Measurements from ENCODE around the gene CNP.

Gene CNP

DNA sequence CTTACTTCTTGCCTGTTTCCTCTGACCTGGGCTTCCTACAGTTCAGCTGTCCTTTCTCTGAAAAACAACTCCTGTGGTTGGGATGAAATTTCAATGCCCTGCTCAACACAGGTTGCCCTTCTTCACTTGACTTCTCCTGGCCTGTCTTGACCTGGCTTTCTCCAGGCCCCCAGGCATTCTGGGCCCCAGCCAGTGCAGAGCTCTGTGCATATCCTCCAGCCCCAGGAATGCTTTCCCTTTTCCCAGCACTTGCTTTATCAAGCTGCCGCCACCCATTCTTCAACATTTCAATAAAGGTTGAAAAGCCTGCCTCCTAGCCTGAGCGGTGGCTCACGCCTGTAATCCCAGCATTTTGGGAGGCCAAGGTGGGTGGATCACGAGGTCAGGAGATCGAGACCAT is 25.4 kb upstream of the CNP start:
- no peak for DNase-seq

DNA sequence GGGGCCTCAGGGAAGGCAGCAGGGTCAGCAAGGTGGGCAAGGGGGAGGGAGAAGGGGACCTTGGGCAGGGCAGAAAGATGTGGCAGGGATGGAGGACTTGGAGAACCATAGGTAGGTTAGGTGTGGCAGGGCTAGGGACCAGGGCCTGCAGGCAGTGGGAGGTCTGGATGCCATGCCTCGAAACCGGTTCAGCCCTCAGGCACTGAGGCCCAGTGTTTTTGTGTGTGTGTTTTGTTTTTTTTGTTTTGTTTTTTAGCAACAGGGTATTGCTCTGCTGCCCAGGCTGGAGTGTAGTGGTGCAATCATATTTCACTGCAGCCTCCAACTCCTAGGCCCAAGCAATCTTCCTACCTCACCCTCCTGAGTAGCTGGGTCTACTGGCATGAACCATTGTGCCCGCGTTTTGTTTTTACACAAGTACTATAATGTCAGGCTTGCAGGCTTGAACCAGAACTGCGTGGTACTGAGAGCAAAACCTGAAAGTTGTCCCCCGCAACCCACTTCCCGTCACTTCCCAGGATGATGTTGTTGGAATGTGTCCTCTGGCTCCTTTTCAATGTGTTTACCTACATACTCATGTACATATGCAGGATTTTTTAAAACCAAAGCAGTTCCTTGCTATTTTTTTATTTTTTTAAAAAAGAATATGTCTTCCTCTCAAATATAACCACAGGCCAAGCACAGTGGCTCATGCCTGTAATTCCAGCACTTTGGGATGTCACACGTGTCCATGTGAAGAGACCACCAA is 23.8 kb upstream of the CNP start:
- DNase-seq: no peak

DNA sequence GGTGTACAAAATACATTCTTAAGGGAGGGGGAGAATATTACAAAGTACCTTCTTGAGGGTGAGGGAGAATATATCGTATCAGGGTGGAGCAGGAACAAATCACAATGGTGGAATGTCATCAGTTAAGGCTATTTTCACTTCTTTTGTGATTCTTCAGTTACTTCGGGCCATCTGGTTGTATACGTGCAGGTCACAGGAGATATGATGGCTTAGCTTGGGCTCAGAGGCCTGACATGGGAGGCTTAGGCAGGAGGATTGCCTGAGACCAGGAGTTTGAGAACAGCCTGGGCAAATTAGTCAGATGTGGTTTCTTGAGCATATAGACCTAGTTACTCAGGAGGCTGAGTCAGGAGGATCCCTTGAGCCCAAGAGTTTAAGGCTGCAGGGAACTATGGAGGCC is 23.1 kb upstream of the CNP start:
- DNase-seq: no peak

DNA sequence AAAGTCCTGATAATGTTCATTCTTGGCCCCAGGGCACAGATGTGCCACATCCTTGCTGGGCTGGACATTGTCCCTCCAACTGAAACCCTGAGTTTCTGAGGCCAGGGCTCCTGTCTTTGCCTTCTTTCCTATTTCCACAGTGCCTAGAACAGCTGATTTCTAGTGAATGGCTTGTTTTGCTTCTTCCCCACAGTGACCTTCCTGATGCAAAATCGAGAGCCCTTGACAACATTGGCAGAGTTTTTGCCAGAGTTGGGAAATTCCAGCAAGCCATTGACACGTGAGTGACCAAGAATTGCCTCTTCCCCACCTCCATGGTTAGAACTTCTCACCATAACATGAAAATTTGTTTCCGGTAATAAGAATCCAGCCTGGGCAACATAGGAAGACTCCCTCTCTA is 21.7 kb upstream of the CNP start:
- no peak for DNase-seq

DNA sequence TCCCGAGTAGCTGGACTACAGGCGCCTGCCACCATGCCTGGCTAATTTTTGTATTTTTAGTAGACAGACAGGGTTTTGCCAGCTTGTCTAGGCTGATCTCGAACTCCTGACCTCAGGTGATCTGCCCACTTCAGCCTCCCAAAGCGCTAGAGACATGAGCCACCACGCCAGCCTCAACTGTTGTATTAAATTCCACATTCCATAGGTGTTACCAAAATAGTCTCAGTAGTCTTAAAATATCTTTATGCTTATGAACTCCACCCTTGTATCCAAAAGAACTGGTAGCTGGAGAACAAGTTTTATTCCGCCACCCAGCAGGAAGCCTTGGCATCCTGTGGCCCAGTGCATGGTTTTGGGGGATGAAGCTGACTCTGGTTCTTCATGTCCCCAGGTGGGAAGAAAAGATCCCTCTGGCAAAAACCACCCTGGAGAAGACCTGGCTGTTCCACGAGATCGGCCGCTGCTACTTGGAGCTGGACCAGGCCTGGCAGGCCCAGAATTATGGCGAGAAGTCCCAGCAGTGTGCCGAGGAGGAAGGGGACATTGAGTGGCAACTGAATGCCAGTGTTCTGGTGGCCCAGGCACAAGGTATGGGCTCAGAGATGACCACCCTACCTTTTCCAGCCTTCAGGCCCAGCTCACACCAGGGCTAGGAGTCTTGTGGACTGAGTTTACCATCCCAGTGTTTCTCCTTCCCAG is 17.7 kb upstream of the CNP start:
- no peak for DNase-seq

DNA sequence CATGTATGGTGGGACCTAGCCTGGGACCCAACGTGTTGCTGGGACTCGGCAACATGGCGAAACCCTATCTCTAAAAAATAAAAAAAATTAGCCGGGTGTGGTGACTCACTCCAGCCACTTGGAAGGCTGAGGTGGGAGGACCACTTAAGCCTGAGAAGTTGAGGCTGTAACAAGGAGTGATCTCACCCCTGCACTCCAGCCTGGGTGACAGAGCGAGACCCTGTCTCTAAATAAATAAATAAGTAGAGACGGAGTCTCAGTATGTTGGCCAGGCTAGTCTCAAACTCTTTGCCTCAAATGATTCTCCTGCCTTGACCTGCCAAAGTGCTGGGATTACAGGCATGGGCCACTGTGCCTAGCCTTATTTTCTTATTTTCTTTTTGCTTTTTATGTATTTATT is 10.1 kb upstream of the CNP start:
- DNase-seq: no peak

DNA sequence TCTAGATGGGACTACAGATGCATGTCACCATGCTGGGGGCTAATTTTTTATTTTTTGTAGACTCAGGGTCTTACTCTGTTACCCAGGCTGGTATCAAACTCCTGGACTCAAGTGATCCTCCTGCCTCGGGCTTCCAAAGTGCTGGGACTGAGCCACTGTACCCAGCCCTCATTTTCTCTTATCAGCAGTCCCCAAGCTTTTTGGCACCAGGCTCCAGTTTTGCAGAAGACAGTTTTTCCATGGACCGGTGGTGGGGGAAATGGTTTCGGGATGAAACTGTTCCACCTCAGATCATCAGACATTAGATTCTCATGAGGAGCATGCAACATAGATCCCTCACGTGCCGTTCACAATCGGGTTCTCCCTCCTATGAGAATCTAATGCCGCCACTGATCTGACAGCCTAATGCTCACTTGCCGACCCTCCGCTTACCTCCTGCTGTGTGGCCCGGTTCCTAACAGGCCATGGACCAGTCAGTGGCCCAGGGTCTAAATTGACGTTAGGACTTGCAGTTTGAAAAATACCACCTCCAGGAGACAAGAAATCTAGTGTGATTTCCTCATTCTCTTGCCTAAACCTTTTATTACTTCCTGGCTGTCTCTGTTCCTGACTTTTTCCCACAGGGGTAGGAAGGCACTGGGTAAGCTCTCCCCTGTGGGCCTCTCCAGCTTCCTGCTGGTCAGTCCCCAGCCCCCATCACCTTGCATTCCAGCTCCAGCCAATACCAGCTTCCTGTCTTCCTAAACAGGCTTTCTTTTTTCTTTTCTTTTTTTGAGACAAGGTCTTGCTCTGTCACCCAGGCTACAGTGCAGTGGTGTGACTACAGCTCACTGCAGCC is 9.3 kb upstream of the CNP start:
- DNase-seq: no peak

DNA sequence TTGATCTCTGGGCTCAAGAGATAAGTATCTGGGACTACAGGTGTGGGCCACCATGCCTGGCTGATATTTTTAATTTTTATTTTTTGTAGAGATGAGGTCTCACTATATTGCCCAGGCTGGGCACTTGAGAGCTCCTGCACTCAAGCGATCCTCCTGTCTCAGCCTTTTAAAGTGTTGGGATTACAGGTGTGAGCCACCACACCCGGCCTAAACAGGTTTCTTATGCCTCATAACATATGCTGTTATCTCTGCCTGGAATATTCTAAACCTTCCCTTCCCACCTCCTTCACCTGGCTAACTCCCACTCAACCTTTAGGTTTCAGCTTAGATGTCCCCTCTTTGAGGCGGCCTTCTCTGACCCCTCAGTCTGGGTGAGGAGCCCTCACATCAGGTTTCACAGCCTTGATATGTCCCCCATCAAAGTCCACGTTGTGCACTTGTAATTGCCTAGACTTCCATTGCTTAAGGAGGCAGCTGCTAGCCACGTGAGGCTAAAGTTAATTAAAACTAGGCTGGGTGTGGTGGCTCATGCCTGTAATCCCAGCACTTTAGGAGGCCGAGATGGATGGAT is 8.6 kb upstream of the CNP start:
- DNase-seq: no peak

DNA sequence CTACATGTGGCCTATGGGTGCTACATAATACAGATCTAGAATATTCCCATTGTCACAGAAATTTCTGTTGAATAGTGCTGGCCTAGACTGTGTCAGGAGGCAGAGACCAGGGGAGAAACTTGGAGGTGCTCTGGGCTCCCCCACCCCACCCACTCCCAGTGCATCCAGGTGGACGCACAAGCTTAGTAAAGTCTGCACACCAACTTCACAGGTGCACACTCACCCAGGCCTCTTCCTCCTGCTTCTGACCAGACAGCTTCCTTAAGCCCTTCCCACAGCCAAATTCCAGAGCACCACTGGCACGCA is 7.6 kb upstream of the CNP start:
- DNase-seq: no peak

DNA sequence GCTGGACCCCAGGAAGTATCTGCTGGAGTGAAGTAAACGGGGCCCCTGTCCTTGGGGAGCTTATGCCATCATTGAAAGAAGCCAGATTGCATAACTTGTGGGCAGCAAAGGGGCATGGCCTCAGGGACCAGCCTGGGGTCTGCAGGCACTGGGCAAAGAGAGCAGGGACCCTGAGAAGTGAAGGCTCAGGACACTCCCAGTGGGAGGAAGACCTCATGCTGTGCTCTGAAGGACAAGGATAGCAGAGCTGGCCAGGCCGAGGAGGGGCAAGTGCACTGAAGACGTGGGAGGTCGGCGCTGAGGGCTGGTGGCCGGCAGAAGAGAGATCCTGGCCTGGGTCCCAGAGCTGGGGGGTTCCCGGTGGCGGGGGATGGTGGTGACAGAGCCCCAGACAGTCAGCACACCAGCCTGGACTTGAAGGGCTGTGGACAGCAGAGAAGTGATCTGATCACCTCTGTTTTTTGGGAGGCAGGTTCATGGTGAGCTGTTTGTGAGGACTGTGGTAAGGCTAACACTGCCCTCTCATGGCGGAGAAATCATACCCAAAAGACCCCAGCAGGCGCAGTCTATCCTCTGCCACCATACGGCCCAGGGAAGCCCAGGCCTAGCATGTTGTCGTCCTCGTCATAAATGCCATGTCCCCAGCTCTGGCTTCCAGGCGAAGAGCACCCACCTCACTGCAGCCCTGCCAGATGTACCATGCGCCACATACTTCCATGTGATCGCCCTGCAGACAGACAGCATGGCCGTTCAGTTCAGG is 7.1 kb upstream of the CNP start:
- peak in 12 of 56 donors; percentile 6 to 63 (median 18) for DNase-seq

DNA sequence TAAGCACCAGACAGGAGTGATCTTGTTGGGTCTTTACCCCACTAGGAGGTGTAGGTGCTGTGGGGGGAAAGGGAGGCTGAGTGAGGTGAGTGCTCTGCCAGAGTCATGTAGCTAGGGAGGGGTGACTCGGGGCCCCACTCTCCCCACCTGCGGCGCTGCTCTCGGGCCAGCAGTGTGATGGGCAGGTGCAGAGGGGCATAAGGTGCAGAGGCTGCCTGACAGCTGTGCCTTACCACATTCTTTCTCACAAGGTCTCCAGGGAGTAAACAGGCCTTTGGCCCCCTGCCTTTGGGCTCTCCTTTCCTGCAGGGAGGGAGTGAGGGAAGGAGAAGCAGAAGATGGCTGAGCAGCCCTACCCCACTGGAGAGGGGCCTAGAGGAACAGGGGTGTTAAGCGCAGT is 4.5 kb upstream of the CNP start:
- no peak for DNase-seq

DNA sequence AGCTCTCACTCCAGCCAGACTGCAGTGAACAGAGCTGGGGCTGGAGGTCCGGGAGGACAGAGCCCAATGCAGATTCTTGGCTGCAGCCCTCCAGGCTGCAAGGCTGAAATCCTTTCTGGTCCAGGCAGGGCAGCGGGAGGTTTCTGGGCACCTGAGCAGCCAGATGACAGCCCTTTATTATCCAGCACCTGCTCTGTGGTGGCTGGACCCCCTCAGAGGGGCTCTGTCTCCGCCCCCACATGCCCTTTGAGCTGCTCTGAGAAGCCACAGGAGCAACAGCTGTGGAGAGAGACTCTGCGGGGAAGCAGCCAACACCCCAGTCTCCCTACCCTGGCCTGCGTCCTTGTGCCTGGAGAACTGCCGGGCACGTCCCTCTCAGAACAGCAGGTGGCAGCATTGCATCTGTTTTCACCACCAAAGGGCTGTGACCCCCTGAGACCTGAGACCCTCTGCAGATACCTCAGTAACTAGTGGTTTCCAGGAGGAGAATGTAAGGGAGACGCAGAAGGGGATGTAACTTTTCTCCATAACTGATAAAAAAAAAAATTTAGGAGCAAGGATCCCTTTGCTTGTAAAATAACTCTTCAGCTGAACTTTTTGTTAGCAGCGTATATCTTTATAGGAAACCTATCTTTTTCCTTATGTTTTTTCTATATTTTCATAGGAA is 3.7 kb upstream of the CNP start:
- peak in 53 of 56 donors; percentile 19 to 87 (median 65) for DNase-seq

DNA sequence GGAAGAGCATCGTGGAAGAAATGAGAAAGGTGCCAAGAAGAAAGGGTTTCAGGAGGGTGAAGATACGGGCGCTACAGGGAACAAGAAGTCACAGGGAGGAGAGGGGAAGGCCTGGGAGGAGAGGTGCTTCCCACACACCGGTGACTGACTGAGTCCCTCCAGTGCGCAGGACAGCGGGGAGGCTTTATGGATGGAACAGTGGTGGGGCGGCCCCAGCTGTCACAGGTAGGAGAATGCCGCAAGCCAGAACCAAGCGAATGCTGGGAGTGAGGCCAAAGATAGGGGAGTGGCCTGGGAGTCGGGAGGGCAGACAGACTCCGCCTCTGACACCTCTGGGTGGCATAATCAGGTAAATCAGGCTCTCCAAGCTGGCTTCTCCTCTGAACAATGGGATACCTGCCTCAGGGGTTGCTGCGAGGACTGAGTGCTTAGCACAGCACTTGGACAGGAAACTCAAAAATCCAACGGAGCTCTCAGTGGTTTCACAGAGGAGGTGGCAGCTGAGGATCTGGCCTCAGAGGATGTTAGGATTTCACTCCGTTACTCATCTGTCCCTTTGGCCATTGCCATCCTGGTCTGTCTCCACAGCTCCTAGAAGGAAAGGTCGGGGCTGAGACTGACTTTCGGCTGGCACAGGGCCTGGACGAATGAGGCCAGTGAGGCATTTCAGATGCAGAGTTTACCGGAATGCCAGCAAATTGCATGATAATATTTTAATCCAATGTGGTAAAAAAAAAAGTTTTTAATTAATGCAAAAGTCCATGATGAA is 717 bp upstream of the CNP start:
- peak in 12 of 56 donors; percentile 19 to 78 (median 50) for DNase-seq

DNA sequence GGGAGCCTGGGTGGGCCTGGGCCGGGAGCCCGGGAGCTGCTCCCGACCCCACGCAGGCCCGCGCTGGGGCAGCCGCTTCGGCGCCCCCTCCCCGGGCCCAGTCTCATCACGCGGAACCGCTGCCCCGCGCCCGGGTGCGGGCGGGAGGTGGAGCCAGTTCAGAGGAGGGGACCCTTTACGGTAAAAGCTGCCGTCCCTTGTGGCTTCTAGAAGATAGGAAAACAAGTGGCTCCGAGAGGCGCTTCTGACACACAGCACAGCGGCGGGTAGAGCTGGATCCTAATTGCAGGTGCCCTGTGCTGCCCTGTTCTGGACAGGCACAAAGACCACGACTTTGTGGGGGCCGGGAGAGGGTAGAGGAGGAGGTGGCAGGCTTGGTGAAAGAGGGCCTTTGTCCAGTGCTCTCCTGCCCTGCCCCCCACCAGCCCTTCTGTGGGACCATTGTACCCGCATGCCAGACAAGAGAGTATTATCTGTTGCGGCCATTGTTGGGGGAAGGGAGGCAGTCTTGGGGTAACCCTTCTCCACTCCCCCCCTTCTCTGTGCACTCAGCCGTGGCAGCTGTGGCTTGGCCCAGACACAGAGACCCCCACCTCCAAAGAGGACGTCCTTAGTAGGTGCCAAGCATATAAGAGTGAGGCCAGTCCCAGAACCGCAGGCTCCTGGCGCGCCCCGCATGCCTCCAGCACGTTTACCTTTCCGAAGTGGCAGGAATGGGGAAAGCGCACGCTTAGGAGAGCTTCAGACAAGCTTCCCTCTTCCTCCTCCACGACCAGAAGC is 736 bp downstream of the CNP start:
- DNase-seq: peak in 55 of 56 donors; percentile 49 to 98 (median 93)

DNA sequence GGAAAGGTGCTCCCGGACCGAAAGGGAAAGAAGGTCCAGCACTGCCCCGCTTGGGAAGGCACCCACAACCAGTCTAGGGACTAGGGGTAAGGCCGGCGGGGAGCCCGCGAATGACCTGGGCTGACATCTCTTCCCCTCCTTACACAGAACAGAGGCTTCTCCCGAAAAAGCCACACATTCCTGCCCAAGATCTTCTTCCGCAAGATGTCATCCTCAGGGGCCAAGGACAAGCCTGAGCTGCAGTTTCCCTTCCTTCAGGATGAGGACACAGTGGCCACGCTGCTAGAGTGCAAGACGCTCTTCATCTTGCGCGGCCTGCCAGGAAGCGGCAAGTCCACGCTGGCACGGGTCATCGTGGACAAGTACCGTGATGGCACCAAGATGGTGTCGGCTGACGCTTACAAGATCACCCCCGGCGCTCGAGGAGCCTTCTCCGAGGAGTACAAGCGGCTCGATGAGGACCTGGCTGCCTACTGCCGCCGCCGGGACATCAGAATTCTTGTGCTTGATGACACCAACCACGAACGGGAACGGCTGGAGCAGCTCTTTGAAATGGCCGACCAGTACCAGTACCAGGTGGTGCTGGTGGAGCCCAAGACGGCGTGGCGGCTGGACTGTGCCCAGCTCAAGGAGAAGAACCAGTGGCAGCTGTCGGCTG is 1.5 kb downstream of the CNP start:
- peak in 6 of 56 donors; percentile 17 to 65 (median 55) for DNase-seq

DNA sequence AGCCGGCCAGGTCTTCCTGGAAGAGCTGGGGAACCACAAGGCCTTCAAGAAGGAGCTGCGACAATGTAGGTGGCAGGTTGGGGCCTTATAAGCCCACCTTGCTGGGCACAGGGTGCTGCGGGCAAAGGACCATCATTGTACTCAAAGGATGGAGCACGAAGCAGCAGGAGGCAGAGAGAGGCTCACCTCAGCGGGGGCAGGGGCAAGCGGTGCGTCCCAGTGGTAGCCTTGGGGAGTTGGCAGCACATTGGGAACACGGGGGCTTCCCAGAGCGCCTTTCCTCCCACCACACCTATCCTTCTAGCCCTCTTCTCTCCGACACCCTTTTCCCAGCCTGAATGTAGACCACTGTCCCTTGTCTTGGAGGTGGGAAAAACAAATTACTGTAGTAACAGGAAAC is 2.1 kb downstream of the CNP start:
- no peak for DNase-seq

DNA sequence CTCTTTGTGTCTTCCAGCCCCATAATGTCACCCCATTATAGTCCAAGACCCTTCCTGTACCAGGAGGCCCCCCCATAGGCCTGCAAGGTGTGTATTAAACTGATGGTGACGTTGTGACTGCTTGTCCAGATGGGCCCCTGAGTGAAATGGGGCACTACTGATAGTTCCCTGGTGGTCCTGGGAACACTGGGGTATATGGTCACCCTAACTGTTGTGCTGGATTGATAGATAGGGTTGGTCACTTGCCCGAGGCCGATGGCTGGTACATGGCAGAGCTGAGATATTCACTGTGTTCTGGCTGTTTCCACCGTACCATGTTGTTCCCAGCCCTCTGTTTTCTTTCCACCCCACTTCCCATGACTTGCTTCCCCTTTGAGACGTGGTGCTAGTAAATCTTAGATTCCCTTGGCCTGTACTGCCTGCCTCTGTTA is 4.3 kb downstream of the CNP start:
- DNase-seq: no peak

DNA sequence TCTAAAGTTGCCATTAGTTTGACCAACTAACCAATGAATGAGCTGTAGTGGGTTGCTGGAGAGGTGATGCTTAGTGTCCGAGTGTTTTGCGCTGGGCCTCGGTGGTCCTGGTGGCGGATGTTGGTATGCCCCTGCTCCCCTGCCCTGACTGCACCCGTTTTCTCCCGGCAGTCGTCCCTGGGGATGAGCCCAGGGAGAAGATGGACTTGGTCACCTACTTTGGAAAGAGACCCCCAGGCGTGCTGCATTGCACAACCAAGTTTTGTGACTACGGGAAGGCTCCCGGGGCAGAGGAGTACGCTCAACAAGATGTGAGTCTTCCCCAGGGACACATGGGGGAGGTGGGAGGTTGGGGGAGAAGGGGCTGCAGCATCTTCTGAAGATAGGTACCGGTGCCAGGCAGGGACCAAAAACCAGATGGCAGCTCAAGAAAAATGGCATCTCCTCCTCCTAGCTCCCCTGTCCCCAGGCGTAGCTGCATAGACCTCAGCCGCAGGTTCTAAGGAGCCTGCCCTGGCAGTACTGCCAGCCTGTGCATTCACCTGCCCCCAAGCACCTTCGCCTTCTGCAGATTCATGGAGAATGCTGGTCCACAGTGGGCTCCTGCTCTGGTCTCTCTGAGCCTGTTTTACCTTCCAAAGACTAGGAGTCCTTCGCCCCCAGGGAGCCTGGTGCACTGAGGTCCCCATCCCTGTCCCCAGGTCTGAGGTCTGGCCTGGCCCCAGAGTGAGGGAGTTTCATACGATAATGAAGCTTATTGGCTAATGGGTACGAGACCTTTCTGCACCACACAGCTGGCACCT is 5.3 kb downstream of the CNP start:
- DNase-seq: no peak

All from amygdala (tissue), 56 donors.